Stimulated activated naive CD8-positive, alpha-beta T cell treated with anti-CD3 and anti-CD28 coated beads, Interleukin-15, Interleukin-2, amounts not matched to agents 100 U/mL and 50 U/mL, for 24 hours (primary cell): Measurements from ENCODE around the gene NSG1.
"Not testable (repeated sequence)": the region's sequence is repeated elsewhere in the genome, so short reads cannot be mapped to it uniquely, and the experiment has no call there.

Experiments used
- ATAC-seq: fragments of 150-1000 bp; cut with Tn5 transposase; one replicate; pipeline ENCODE4 v1.10.0; 2021
- DNase-seq: peaks from one replicate; pipeline ENCODE4 v3.0.0; 2021

Gene NSG1

DNA sequence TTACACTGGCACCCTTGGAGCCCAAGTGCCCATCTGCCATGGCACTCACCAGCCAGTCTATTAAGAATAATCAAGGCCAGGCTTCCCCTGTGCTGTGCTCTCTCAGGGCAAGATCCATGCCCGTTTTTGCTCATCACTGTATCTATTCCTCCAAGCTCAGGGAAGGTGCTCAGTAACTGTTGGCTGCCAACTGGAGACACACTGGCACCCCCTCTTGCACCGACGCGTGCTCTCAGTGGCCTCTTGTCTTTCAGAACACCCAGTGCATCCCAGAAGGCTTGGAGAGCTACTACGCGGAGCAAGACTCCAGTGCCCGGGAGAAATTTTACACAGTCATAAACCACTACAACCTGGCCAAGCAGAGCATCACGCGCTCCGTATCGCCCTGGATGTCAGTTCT is 30.1 kb downstream of the NSG1 start:
- ATAC-seq: no peak

GRCh38 chr4:4417886-4418285 is 31.0 kb downstream of the NSG1 start:
- DNase-seq (no peak), ATAC-seq (no peak)

More for the DNA sequence above, 30.1 kb downstream of the NSG1 start:
- no peak for DNase-seq

DNA sequence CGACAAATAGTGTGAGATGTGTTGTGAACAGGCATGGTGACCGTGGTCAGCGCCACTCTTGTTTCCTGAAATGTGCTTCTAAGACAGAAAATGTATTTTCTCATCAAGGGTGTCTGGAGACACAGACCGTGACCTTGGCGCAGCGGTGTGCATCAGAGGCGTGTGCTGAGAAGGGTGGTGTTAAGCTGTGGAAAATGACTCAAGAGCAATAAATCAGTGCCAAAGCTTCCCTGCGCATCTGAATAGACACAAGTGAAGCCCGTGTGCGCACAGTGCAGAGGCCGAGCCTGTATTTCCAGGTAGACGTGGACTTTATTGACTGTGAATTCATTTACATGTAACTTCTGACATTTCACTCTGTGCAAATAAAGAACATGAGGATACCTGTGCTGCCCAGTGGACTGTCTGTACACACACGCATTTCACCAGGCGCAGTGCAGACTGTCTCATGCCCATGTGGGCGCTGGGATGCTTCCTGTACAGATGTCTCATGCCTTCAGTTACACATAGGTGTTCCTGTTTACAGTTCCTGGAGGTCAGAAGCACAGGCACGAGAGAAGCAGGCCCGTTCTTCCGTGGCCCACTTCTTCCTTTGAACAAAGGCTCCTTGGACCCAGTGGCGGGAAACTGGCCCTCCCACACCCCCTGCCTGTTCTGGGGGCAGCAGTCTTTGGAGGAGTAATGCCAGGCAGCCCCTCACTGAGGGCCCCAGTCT is 31.9 kb downstream of the NSG1 start:
- ATAC-seq: peak; percentile 48
- DNase-seq: no peak

DNA sequence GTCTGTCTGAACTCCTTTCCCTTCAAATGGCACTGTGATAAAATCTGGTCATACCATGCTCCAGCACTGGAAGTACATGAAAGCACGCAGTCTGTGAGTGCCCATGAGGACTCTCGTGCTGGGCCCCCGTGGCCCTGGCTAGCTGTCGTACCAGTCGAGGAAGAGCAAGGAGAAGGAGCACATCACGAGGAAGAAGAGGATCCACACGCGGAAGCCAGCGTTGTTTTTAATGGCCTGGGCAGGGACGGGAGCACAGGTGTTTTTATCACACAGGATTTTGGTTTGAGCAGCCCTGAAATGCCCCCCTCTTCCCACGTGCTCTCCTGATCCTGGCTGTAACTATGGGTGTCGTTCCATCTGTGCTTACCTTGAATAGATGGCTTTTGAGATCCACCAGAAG is 33.0 kb downstream of the NSG1 start:
- DNase-seq: no peak
- no peak for ATAC-seq

GRCh38 chr4:4420421-4420820 is 33.5 kb downstream of the NSG1 start:
- DNase-seq (no peak), ATAC-seq (no peak)

- ATAC-seq (no peak), DNase-seq (no peak)
Measured at GRCh38 chr4:4421356-4421755, 34.5 kb downstream of the NSG1 start.

DNA sequence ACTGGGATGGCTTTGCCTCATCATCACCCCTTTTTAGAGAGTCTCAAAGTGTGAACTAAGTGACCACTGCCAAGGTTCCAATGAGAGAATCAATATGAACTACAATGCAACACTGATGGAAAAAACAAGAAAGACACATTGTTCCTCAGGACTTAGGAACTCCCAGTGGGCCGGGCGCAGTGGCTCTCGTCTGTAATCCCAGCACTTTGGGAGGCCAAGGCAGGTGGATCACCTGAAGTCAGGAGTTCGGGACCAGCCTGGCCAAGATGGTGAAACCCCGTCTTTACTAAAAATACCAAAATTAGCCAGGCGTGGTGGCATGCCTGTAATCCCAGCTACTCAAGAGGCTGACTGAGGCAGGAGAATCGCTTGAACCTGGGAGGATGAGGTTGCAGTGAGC is 35.2 kb downstream of the NSG1 start:
- not testable (repeated sequence) for ATAC-seq, DNase-seq

- no peak for ATAC-seq
- DNase-seq: no peak
Measured at GRCh38 chr4:4422856-4423499, 36.1 kb downstream of the NSG1 start.

- no peak for ATAC-seq
- DNase-seq: no peak
Measured at GRCh38 chr4:4423706-4424498, 37.0 kb downstream of the NSG1 start.

DNA sequence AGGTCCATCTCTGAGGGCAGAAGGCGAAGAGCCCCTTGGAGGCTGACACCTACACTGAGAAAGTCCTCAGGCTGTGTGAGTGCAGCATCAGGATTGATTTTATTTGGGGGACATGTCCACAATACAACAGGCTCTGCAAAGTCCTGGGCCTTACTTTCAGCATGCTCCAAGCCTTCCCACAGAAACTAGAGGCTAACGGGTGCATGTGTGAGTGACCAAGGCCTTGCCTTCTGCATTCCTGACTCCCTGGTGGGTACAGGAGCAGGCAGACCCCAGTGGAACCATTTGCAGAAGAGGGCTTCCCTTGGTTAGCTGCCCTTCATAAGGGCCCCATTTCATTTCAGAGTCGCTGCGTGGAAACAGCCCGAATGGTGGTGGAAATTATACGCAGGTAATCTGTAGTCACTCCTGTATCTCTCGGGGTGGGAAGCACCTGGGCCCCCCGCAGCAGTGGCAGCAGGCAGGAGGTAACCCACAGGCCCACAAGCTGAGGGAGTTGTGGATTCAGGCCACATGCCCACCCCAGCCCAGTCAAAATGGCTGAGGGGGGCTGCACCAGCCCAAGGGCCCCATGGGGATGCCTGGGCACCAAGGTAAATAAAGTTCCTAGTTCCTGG is 37.7 kb downstream of the NSG1 start:
- ATAC-seq: no peak
- no peak for DNase-seq

DNA sequence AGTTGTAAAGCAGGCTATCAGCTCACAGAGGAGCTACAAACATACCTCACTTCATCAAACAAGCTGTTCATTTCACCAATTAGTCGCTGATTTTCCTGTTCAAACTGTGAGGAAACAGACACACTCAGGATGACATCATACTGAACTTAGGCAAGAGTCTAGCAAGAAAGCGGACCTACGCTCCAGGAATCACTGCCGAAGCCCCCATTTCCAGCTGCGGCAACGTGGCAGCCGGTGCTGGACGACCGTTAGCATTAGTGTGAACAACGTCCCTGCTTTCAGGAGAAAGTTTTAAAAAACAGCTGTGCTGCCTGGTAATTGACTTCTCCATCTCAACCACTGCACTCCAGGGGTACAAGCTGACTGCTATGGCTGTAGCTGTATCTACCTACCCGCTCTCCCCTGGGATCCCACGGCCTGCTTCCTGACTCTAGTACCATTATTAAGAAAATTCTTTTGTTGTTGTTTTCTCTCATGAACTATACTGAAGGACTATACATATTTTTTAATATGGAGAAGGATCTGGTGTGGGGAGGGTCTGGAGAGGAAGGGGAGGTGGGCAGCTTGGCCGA is 38.3 kb downstream of the NSG1 start:
- no peak for ATAC-seq
- DNase-seq: no peak

- ATAC-seq (no peak), DNase-seq (no peak)
Measured at GRCh38 chr4:4425696-4426095, 38.8 kb downstream of the NSG1 start.

DNA sequence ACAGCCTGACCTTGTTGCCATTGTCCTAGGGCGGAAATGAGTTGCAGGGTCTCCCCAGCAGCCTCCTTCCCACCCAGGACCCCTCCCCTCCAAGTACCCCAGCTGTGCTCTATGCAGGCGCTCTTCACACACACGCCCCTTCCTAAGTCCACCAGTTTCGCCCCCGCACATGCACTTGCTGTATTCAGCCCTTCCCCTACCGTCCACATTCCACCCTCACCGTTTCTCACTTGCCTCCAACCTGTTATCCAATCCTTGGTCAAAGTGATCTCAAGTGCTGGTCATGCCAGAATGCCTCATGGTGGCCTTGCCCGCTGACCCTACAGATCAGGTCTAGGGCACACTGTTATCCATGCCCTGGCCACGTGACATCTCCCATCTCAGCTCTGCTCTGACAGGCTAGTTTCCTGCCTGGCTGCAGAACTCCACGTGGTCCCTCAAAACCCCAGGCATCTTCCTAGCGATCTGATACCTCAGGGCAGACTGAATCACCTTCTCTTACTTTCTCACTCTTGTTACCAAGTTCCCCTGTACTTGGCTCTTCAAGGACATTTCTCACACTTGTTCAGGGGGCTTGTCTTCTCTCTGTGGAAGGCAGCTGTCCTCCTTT is 39.7 kb downstream of the NSG1 start:
- ATAC-seq: no peak
- DNase-seq: no peak

- DNase-seq (no peak), ATAC-seq (no peak)
Measured at GRCh38 chr4:4427121-4427870, 40.4 kb downstream of the NSG1 start.

DNA sequence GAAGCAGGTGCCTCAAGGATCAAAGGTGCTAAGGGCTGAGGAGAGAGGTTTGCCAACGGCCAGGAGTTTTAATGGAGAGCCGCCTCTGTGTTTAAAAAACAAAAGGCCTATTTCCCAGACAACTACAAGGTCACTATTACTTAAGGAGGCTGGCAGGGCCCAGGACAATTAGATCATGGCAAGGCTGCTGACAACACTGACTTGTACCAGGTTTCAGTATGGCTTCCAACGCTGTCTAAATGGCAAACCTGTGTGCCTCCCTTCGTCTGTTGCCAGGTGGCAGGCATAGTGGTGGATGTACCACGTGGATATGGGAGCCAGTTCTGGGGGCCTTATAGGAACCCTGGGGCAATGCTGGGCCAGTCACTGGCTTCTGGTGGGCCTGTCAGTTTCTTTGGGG is 41.0 kb downstream of the NSG1 start:
- no peak for DNase-seq
- ATAC-seq: no peak

DNA sequence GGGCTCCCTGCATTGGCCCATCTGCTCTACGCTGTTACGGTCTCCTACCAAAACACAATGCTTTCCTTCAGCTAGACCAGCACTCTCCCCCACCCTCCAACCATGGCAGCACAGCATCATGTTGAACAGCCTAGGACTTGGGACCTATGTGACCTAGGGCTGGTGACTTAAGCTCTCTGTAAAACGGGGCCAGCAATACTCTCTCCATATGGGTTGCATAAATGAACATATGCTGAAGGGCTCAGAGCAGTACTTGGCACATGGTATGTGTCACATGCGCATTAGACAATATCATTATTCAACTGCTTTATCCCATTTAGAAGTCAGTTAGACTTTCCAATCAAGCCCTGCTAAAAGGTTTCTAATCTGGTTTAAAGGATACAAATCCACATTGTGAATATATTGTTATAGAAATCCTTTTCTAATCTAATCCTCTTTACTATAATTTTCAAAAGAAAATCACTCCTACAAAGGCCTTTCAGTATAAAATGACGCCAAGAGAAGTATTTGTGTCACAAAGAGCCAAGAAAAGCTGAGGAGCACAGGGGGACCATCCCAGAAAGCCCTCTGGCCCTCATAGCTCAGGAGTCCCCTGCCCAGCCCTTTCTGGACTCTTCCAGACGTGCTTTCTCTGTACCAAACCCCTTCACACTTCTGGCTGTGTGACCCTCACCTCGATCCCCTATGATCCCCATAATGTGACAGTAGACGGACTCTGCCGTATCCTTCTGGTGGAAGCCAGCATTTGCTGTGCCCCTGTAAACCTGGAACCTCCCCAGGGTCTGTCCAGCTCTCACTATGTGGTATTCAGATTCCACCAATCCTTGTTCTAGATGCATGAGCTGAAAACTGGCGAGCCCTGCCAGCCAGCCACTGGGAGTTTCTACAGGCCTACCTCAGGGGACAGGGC is 42.3 kb downstream of the NSG1 start:
- ATAC-seq: no peak
- DNase-seq: no peak

- ATAC-seq (peak; percentile 82), DNase-seq (peak; percentile 63)
Measured at GRCh38 chr4:4430492-4431195, 43.7 kb downstream of the NSG1 start.

GRCh38 chr4:4432341-4433125 is 45.6 kb downstream of the NSG1 start:
- ATAC-seq (no peak), DNase-seq (no peak)

GRCh38 chr4:4433941-4434340 is 47.0 kb downstream of the NSG1 start:
- ATAC-seq: no peak
- no peak for DNase-seq
